H1 (cell line): ENCODE results near the gene PUDP.

Experiments
- CREB1 ChIP-seq: IDR thresholded peaks from 2 replicates; pipeline ENCODE4 v1.6.1; 2012; ENCODE audit warnings: inconsistent platforms
- CTCF ChIP-seq, 3 experiments: IDR thresholded peaks; 1 replicate in 2 of 3; 2 replicates in 1 of 3; pipeline versions ENCODE4 v1.5.1 to v1.6.1; 2011; ENCODE audit warnings: low read length in 3 of 3, mild to moderate bottlenecking in 3 of 3, inconsistent platforms in 2 of 3, low read depth in 1 of 3, moderate library complexity in 1 of 3; ENCODE audit not compliant: insufficient read depth in 1 of 3; ENCODE audit errors: control extremely low read depth in 1 of 3
- POLR2A ChIP-seq, 2 experiments: IDR thresholded peaks; 1 replicate in 1 of 2; 2 replicates in 1 of 2; pipeline ENCODE4 v1.6.1; 2011; ENCODE audit warnings: low read depth in 2 of 2, low read length in 2 of 2, mild to moderate bottlenecking in 2 of 2; ENCODE audit errors: control extremely low read depth in 1 of 2
- POLR2AphosphoS5 ChIP-seq: IDR thresholded peaks from 2 replicates; pipeline ENCODE4 v1.6.1; 2011; ENCODE audit warnings: low read depth, low read length
- RAD21 ChIP-seq, 2 experiments: IDR thresholded peaks in 1 of 2; conservative IDR thresholded peaks in 1 of 2; 2 replicates each; pipeline ENCODE4 v1.6.1; 2011; ENCODE audit warnings: low read depth in 2 of 2, low read length in 2 of 2, improper control_type of control experiment in 1 of 2, inconsistent platforms in 1 of 2, mild to moderate bottlenecking in 1 of 2, moderate library complexity in 1 of 2
- SIN3A ChIP-seq, 2 experiments: IDR thresholded peaks in 1 of 2; conservative IDR thresholded peaks in 1 of 2; 2 replicates each; pipeline ENCODE4 v1.6.1; 2011 to 2012; ENCODE audit warnings: low read length in 2 of 2, improper control_type of control experiment in 1 of 2, low read depth in 1 of 2, mild to moderate bottlenecking in 1 of 2
- TCF12 ChIP-seq: IDR thresholded peaks from 2 replicates; pipeline ENCODE4 v1.6.1; 2011; ENCODE audit warnings: low read depth, mild to moderate bottlenecking, low read length

- TF ChIP-seq CTCF (IDR thresholded peaks at IDR 0.05; ENCODE audit: control extremely low read depth in 1 of 3, insufficient read depth in 1 of 3, low read depth in 1 of 3, low read length in 3 of 3) = no peak
- TF ChIP-seq POLR2AphosphoS5 = no peak
- no peak for TF ChIP-seq POLR2A (IDR thresholded peaks at IDR 0.05; ENCODE audit: control extremely low read depth in 1 of 2, low read depth in 2 of 2, low read length in 2 of 2)
- TF ChIP-seq CREB1 = no peak
- no peak for TF ChIP-seq SIN3A (conservative IDR thresholded peaks at IDR 0.05 in 1 of 2, IDR thresholded peaks at IDR 0.05 in 1 of 2; ENCODE audit: low read depth in 1 of 2, low read length in 2 of 2)
- TF ChIP-seq RAD21 (IDR thresholded peaks at IDR 0.05 in 1 of 2, conservative IDR thresholded peaks at IDR 0.05 in 1 of 2; ENCODE audit: low read depth in 2 of 2, low read length in 2 of 2) = no peak
- TF ChIP-seq TCF12 = no peak
Observed at GRCh38 chrX:7100022-7100421, 47.9 kb downstream of the PUDP start.
